ENCODE data around the gene BRCA2. TPM values are rescaled to one million over a fixed set of nuclear protein-coding genes. Genes with fewer than 3 reads are reported as not detected.
A peak's percentile ranks its signal among the peaks of the same experiment; 100 is the strongest.

BRCA2 gene
- total and polyA plus RNA-seq, 2 experiments from 2014 or later, result 28.6 to 38.7 TPM

- peaks cover 7% of the 10 kb centered on the region for H3K4me1 Mint-ChIP-seq
- H3K36me3 ChIP-seq (ENCODE audit: insufficient read depth), result no peaks in the 10 kb centered on the region
- no peak overlapping the region for H2AFZ ChIP-seq
- H3K27me3 Mint-ChIP-seq (ENCODE audit: insufficient read depth, low read depth, poor library complexity), result peaks cover 7% of the 10 kb centered on the region
- H3K4me3 ChIP-seq, result no peak overlapping the region
- no peaks in the 10 kb centered on the region for H3K9me3 Mint-ChIP-seq
- no peaks in the 10 kb centered on the region for H4K20me1 ChIP-seq (replicated peaks; ENCODE audit: insufficient read depth)
- H3K4me3 Mint-ChIP-seq, result no peak overlapping the region
- no peak overlapping the region for H3K27ac Mint-ChIP-seq
- ATAC-seq (peak; percentile 76), DNase-seq (ENCODE audit: low spot score) (peak; percentile 74)
- H3K4me2 ChIP-seq, result no peak overlapping the region
- H3K4me1 ChIP-seq (ENCODE audit: insufficient read depth), result no peaks in the 10 kb centered on the region; the same call in 1 of the 2 replicates
- H3K79me2 ChIP-seq (replicated peaks; ENCODE audit: insufficient read depth), result no peaks in the 10 kb centered on the region
- TF ChIP-seq CTCF (conservative IDR thresholded peaks at IDR 0.05; ENCODE audit: low read depth in 2 of 2) (peak; percentile 66 to 82), JUNB (IDR thresholded peaks at IDR 0.05; ENCODE audit: unreplicated experiment) (no peak)
- H3K36me3 Mint-ChIP-seq (ENCODE audit: low read depth), result no peaks in the 10 kb centered on the region
- no peak overlapping the region for H3K27ac ChIP-seq (ENCODE audit: low read depth)
- H3K9me2 ChIP-seq (ENCODE audit: insufficient read depth), result no peaks in the 10 kb centered on the region
- H3F3A ChIP-seq (replicated peaks; ENCODE audit: low read depth), result no peaks in the 10 kb centered on the region
- H3K27me3 ChIP-seq (ENCODE audit: insufficient read depth), result no peaks in the 10 kb centered on the region
Measured at GRCh38 chr13:32310134-32310706, 5.1 kb upstream of the BRCA2 start.

- H3K27me3 ChIP-seq (ENCODE audit: insufficient read depth), result no peaks in the 10 kb centered on the region
- peaks cover 9% of the 10 kb centered on the region for H3K27me3 Mint-ChIP-seq (ENCODE audit: insufficient read depth, low read depth, poor library complexity)
- H3K79me2 ChIP-seq (replicated peaks; ENCODE audit: insufficient read depth), result no peaks in the 10 kb centered on the region
- no peak for TF ChIP-seq CTCF (conservative IDR thresholded peaks at IDR 0.05; ENCODE audit: low read depth in 2 of 2)
- no peak for TF ChIP-seq ZNF331 (CRISPR knock-in tag; IDR thresholded peaks at IDR 0.05; ENCODE audit: low read depth)
- no peak for TF ChIP-seq EZH2phosphoT487 (IDR thresholded peaks at IDR 0.05; ENCODE audit: unreplicated experiment)
- no peak for TF ChIP-seq JUNB (IDR thresholded peaks at IDR 0.05; ENCODE audit: unreplicated experiment)
- no peak for TF ChIP-seq ZNF462 (CRISPR knock-in tag; IDR thresholded peaks at IDR 0.05)
- no peak for TF ChIP-seq STAT1 (IDR thresholded peaks at IDR 0.05; ENCODE audit: unreplicated experiment)
Measured at GRCh38 chr13:32311188-32311897, 4.0 kb upstream of the BRCA2 start.

More at GRCh38 chr13:32311188-32311897, 4.0 kb upstream of the BRCA2 start:
- H3K4me1 ChIP-seq (ENCODE audit: insufficient read depth), result no peaks in the 10 kb centered on the region; the same call in 1 of the 2 replicates
- H3K27ac ChIP-seq (ENCODE audit: low read depth), result no peak overlapping the region
- no peaks in the 10 kb centered on the region for H3F3A ChIP-seq (replicated peaks; ENCODE audit: low read depth)
- no peak for ATAC-seq
- peak overlapping the region; percentile 58 for H2AFZ ChIP-seq
- Mint-ChIP-seq H3K27ac (no peak overlapping the region), H3K9me3 (no peaks in the 10 kb centered on the region), H3K4me3 (no peak overlapping the region), H3K4me1 (peaks cover 7% of the 10 kb centered on the region), H3K36me3 (ENCODE audit: low read depth) (no peaks in the 10 kb centered on the region)
- H3K9me2 ChIP-seq (ENCODE audit: insufficient read depth), result no peaks in the 10 kb centered on the region
- no peak overlapping the region for H3K4me2 ChIP-seq
- no peak overlapping the region for H3K4me3 ChIP-seq
- no peaks in the 10 kb centered on the region for H4K20me1 ChIP-seq (replicated peaks; ENCODE audit: insufficient read depth)
- no peaks in the 10 kb centered on the region for H3K36me3 ChIP-seq (ENCODE audit: insufficient read depth)
- no peak for DNase-seq (ENCODE audit: low spot score)
